Osteoblast (primary cell): Measurements from ENCODE around the gene DNAJB5. TPM values are rescaled to one million over a fixed set of nuclear protein-coding genes. Genes with fewer than 3 reads are reported as not detected.

ENCODE experiments used
- DNase-seq: peaks from one replicate; pipeline ENCODE4 v3.0.0; 2011; ENCODE audit warnings: low spot score, mixed read lengths; ENCODE audit not compliant: insufficient read length; ENCODE audit errors: missing footprints
- H2AFZ ChIP-seq: 2 replicates; pipeline ENCODE4 v1.6.0; 2011; ENCODE audit warnings: mild to moderate bottlenecking, low read length
- H3K27ac ChIP-seq: 2 replicates; pipeline ENCODE4 v1.5.1; 2011; ENCODE audit warnings: mild to moderate bottlenecking, low read depth, low read length, moderate library complexity
- H3K27me3 ChIP-seq: 2 replicates; pipeline ENCODE4 v1.6.0; 2012; ENCODE audit warnings: mild to moderate bottlenecking, control low read depth, inconsistent platforms, low read length, moderate library complexity; ENCODE audit not compliant: insufficient read depth
- H3K36me3 ChIP-seq: 2 replicates; pipeline ENCODE4 v1.5.1; 2011; ENCODE audit warnings: mild to moderate bottlenecking, low read length, control low read depth, moderate library complexity; ENCODE audit not compliant: insufficient read depth
- H3K4me1 ChIP-seq: 2 replicates; pipeline ENCODE4 v1.5.1; 2011; ENCODE audit warnings: mild to moderate bottlenecking, low read length, control low read depth, moderate library complexity; ENCODE audit not compliant: insufficient read depth
- H3K4me2 ChIP-seq: 2 replicates; pipeline ENCODE4 v1.6.0; 2011; ENCODE audit warnings: mild to moderate bottlenecking, low read length; ENCODE audit not compliant: insufficient read depth
- H3K4me3 ChIP-seq: fragments of 200-600 bp; sonication (generic); 3 replicates; pipeline ENCODE4 v1.5.1; 2012; ENCODE audit warnings: mild to moderate bottlenecking, low read length, inconsistent platforms; ENCODE audit not compliant: insufficient read depth
- H3K79me2 ChIP-seq: 2 replicates; pipeline ENCODE4 v1.6.0; 2012; ENCODE audit warnings: mild to moderate bottlenecking, low read length, control low read depth, inconsistent platforms; ENCODE audit not compliant: insufficient read depth
- H3K9me3 ChIP-seq: 2 replicates; pipeline ENCODE4 v1.5.1; 2011; ENCODE audit warnings: low read depth, low read length, control low read depth
- H4K20me1 ChIP-seq: 2 replicates; pipeline ENCODE4 v1.6.0; 2012; ENCODE audit warnings: mild to moderate bottlenecking, low read length, control low read depth; ENCODE audit not compliant: insufficient read depth
- CTCF ChIP-seq: IDR thresholded peaks from 2 replicates; pipeline ENCODE4 v1.5.1; 2011; ENCODE audit warnings: mild to moderate bottlenecking, low read depth, low read length, moderate library complexity; ENCODE audit errors: extremely low read depth
- total RNA-seq: library from RNA; depleted of rRNA; stranded (reverse); fragments of >200 nt; gene quantifications from 2 replicates; pipeline ENCODE4 v1.2.3, GENCODE V29; 2012

Gene DNAJB5
- total RNA-seq, 1 donor, result 12.7 TPM

DNA sequence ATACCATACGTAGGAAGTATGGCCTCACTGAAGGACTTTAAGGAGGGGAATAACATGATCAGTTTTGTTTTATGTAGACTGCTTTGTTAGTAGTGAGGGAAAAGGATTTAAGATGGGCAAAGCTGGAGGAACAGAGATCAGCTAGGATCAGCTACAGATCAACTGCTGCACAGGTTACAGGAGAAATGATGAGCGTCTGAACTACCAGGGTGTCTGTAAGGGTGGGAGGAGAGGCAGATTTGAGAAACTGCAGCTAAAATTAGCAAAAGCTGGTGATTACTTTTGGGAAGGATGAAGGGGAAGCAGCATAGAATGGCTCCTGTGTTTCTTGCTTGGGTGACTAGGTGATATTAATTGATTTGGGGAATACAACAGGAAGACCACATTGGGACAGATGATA, 43.6 kb downstream of the DNAJB5 start:
- no peak overlapping the region for H3K4me2 ChIP-seq
- H3K36me3 ChIP-seq, result peaks cover 5% of the 10 kb centered on the region
- no peaks in the 10 kb centered on the region for H3K9me3 ChIP-seq
- H4K20me1 ChIP-seq, result no peaks in the 10 kb centered on the region
- H3K27me3 ChIP-seq, result no peaks in the 10 kb centered on the region
- no peak overlapping the region for H3K27ac ChIP-seq
- TF ChIP-seq CTCF, result no peak
- no peak overlapping the region for H2AFZ ChIP-seq
- peaks cover 4% of the 10 kb centered on the region for H3K4me1 ChIP-seq
- H3K79me2 ChIP-seq, result no peaks in the 10 kb centered on the region
- H3K4me3 ChIP-seq, result no peak overlapping the region
- DNase-seq, result no peak

DNA sequence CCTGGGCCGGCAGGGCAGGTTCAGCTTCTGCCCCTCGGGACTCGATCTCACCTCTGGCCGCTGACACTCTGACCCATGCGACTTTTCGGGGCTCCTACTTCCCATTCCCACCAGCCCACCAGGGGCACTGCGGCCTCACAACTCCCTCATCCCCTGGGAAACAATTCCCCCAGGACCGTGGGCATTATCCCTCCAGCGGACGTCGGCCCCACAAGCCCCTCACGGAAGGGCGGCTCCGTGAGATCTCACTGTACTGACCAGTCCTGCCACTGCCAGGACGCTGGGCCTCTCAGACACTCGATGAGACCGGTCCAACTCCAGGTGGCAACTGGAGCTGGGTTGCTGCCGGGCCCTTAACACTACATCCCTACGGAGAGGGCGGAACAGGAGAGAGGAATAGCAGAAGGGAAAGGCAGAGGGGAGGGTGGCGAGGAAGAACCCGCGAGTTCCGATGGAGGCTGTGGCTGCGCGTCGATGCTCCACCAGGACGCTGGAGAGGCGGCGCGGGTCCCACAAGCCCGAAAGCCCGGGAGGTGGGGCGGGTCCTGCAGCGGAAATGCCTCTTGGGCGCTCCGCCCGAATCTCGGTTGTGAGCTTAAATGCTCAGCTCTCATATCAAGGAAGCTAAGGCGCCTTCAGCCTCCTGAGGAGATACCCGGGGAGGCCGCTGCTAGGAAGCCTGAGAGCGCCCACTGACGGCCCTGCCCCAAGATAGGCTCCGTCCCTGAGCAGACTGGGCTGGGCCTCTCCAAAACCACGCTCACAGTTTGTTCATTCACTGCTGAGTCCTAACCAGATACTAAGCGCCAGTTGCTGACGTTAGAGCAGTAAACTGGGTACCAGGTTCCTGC, 46.5 kb downstream of the DNAJB5 start:
- peak overlapping the region; percentile 75 for H2AFZ ChIP-seq
- H3K36me3 ChIP-seq, result peaks cover 9% of the 10 kb centered on the region
- H4K20me1 ChIP-seq, result no peaks in the 10 kb centered on the region
- H3K79me2 ChIP-seq, result no peaks in the 10 kb centered on the region
- peak overlapping the region; percentile 58 for H3K4me3 ChIP-seq
- peak overlapping the region; percentile 32 for H3K27ac ChIP-seq
- no peak for TF ChIP-seq CTCF
- peaks cover 4% of the 10 kb centered on the region for H3K4me1 ChIP-seq
- H3K4me2 ChIP-seq, result peak overlapping the region; percentile 73
- peak; percentile 82 for DNase-seq
- H3K27me3 ChIP-seq, result no peaks in the 10 kb centered on the region
- no peaks in the 10 kb centered on the region for H3K9me3 ChIP-seq

- H3K27me3 ChIP-seq, result no peaks in the 10 kb centered on the region
- no peak overlapping the region for H3K4me2 ChIP-seq
- peaks cover 6% of the 10 kb centered on the region for H3K4me1 ChIP-seq
- H3K79me2 ChIP-seq, result no peaks in the 10 kb centered on the region
- H3K36me3 ChIP-seq, result peaks cover 14% of the 10 kb centered on the region
- H2AFZ ChIP-seq, result no peak overlapping the region
- H4K20me1 ChIP-seq, result peaks cover 9% of the 10 kb centered on the region
- TF ChIP-seq CTCF, result no peak
- no peaks in the 10 kb centered on the region for H3K9me3 ChIP-seq
- no peak for DNase-seq
- H3K4me3 ChIP-seq, result no peak overlapping the region
- H3K27ac ChIP-seq, result no peak overlapping the region
Measured at GRCh38 chr9:35042081-35042604, 52.6 kb downstream of the DNAJB5 start.

- Histone ChIP-seq H3K79me2 (no peaks in the 10 kb centered on the region), H3K27ac (no peak overlapping the region), H3K4me1 (peaks cover 6% of the 10 kb centered on the region), H3K36me3 (peaks cover 19% of the 10 kb centered on the region), H3K9me3 (no peaks in the 10 kb centered on the region), H3K4me3 (no peak overlapping the region), H2AFZ (no peak overlapping the region), H3K4me2 (no peak overlapping the region), H4K20me1 (peaks cover 12% of the 10 kb centered on the region), H3K27me3 (no peaks in the 10 kb centered on the region)
- no peak for DNase-seq
- TF ChIP-seq CTCF, result no peak
Measured at GRCh38 chr9:35042891-35043545, 53.5 kb downstream of the DNAJB5 start.
